HCT116 (cell line): ENCODE results near the gene SLC27A3. TPM values are rescaled to one million over a fixed set of nuclear protein-coding genes. Genes with fewer than 3 reads are reported as not detected.

Source experiments
- CEBPB ChIP-seq: IDR thresholded peaks from 2 replicates; pipeline ENCODE4 v1.6.1; 2012; ENCODE audit warnings: low read depth
- ELF1 ChIP-seq: IDR thresholded peaks from 2 replicates; pipeline ENCODE4 v1.6.1; 2012; ENCODE audit warnings: low read depth, borderline replicate concordance
- SP1 ChIP-seq: IDR thresholded peaks from 2 replicates; pipeline ENCODE4 v1.6.1; 2012; ENCODE audit warnings: low read depth
- TCF7L2 ChIP-seq: IDR thresholded peaks from 2 replicates; pipeline ENCODE4 v1.7.0; 2011; ENCODE audit warnings: borderline replicate concordance, inconsistent platforms; ENCODE audit not compliant: insufficient read depth, insufficient read length; ENCODE audit errors: extremely low read depth
- ZFX ChIP-seq: fragments of 450-650 bp; IDR thresholded peaks from 2 replicates; pipeline ENCODE4 v1.6.1; 2017
- total RNA-seq: library from RNA; stranded (reverse); gene quantifications from one replicate; pipeline ENCODE4 v1.2.1, GENCODE V29; 2021; ENCODE audit not compliant: unreplicated experiment
- TF ChIP-seq, protein P1 (sequence below): IDR thresholded peaks from 2 replicates; pipeline ENCODE4 v1.6.1; 2012; ENCODE audit warnings: low read depth
- TF ChIP-seq, protein P2 (sequence below): IDR thresholded peaks from 2 replicates; pipeline ENCODE4 v1.6.1; 2011; ENCODE audit warnings: mild to moderate bottlenecking, low read length, moderate library complexity; ENCODE audit not compliant: insufficient replicate concordance; ENCODE audit errors: extremely low read depth

The SLC27A3 gene
- total RNA-seq, 1 experiment from 2014 or later: 14.3 TPM

DNA sequence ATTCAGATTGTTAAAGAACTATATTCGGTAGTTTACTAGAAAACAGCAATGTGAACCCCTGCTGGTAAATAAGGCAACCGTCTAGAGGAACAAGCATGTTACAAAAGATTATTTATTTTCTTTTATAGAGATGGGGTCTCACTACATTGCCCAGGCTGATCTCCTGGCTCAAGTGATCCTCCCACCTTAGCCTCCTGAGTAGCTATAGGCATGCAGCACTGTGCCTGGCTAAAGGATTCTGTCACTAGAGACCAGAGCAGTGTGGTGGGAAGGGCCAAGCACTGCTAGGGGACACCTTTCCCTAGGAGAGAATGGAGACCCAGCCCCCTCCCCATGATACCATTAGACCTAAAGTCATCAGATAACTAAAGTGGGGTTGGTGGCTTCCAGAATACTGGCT, 28.9 kb downstream of the SLC27A3 start (continued):
- TF ChIP-seq, protein P1, sequence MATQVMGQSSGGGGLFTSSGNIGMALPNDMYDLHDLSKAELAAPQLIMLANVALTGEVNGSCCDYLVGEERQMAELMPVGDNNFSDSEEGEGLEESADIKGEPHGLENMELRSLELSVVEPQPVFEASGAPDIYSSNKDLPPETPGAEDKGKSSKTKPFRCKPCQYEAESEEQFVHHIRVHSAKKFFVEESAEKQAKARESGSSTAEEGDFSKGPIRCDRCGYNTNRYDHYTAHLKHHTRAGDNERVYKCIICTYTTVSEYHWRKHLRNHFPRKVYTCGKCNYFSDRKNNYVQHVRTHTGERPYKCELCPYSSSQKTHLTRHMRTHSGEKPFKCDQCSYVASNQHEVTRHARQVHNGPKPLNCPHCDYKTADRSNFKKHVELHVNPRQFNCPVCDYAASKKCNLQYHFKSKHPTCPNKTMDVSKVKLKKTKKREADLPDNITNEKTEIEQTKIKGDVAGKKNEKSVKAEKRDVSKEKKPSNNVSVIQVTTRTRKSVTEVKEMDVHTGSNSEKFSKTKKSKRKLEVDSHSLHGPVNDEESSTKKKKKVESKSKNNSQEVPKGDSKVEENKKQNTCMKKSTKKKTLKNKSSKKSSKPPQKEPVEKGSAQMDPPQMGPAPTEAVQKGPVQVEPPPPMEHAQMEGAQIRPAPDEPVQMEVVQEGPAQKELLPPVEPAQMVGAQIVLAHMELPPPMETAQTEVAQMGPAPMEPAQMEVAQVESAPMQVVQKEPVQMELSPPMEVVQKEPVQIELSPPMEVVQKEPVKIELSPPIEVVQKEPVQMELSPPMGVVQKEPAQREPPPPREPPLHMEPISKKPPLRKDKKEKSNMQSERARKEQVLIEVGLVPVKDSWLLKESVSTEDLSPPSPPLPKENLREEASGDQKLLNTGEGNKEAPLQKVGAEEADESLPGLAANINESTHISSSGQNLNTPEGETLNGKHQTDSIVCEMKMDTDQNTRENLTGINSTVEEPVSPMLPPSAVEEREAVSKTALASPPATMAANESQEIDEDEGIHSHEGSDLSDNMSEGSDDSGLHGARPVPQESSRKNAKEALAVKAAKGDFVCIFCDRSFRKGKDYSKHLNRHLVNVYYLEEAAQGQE: no peak
- TF ChIP-seq, protein P2, sequence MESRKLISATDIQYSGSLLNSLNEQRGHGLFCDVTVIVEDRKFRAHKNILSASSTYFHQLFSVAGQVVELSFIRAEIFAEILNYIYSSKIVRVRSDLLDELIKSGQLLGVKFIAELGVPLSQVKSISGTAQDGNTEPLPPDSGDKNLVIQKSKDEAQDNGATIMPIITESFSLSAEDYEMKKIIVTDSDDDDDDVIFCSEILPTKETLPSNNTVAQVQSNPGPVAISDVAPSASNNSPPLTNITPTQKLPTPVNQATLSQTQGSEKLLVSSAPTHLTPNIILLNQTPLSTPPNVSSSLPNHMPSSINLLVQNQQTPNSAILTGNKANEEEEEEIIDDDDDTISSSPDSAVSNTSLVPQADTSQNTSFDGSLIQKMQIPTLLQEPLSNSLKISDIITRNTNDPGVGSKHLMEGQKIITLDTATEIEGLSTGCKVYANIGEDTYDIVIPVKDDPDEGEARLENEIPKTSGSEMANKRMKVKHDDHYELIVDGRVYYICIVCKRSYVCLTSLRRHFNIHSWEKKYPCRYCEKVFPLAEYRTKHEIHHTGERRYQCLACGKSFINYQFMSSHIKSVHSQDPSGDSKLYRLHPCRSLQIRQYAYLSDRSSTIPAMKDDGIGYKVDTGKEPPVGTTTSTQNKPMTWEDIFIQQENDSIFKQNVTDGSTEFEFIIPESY: no peak
- TF ChIP-seq TCF7L2 (no peak), ELF1 (no peak), SP1 (no peak), ZFX (no peak), CEBPB (no peak)
